ENCODE results near the gene SYT7. TPM values are rescaled to one million over a fixed set of nuclear protein-coding genes. Genes with fewer than 3 reads are reported as not detected.

Gene SYT7
- total RNA-seq, 1 donor from 2014 or later = 10.3 TPM

DNA sequence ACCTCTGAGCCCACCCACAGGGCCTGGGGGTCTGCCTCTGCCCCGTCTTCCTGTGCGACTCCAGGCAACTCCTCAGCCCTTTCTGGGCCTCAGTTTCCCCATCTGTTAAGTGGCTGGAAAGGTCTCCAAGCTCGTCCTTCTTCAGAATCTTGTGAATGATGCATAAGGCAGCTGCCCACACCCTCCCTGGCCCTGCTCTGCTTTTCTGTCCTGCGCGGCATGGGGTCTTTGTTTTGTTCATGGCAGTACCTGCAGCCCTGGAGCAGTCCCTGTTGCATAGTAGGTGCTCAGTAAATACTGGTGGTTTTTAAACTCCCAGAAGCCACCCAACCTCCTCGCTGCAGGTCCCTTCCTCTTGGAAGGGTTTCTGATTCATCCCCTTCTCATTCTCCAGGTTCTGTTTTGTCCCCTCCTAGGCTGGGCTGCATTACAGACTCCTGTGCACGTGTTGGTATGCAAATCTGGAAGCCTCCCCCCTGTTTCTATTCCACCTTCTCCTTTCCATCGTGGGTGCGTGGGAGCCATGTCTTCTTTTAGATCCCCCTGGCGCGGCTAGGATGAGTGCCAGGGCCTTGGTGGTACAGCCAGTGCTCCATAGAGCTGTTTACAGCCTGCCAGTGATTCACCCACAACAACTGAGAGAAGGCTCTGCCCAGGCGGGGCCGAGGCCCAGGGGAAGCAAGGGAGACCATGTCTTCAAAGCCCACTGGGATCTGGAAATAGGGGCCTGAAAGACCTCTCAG lies 19.3 kb upstream of the SYT7 start:
- Mint-ChIP-seq H3K36me3 (ENCODE audit: insufficient read depth) (no peaks in the 10 kb centered on the region), H3K9me3 (ENCODE audit: low read depth) (no peaks in the 10 kb centered on the region), H3K27me3 (peaks cover 32% of the 10 kb centered on the region), H3K4me1 (ENCODE audit: low read depth) (peaks cover 8% of the 10 kb centered on the region), H3K27ac (no peak overlapping the region), H3K4me3 (ENCODE audit: low read depth) (no peak overlapping the region)
- TF ChIP-seq, protein P1, sequence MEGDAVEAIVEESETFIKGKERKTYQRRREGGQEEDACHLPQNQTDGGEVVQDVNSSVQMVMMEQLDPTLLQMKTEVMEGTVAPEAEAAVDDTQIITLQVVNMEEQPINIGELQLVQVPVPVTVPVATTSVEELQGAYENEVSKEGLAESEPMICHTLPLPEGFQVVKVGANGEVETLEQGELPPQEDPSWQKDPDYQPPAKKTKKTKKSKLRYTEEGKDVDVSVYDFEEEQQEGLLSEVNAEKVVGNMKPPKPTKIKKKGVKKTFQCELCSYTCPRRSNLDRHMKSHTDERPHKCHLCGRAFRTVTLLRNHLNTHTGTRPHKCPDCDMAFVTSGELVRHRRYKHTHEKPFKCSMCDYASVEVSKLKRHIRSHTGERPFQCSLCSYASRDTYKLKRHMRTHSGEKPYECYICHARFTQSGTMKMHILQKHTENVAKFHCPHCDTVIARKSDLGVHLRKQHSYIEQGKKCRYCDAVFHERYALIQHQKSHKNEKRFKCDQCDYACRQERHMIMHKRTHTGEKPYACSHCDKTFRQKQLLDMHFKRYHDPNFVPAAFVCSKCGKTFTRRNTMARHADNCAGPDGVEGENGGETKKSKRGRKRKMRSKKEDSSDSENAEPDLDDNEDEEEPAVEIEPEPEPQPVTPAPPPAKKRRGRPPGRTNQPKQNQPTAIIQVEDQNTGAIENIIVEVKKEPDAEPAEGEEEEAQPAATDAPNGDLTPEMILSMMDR (IDR thresholded peaks at IDR 0.05; ENCODE audit: unreplicated experiment) = no peak
- DNase-seq (ENCODE audit: low spot score, unreplicated experiment) = no peak

DNA sequence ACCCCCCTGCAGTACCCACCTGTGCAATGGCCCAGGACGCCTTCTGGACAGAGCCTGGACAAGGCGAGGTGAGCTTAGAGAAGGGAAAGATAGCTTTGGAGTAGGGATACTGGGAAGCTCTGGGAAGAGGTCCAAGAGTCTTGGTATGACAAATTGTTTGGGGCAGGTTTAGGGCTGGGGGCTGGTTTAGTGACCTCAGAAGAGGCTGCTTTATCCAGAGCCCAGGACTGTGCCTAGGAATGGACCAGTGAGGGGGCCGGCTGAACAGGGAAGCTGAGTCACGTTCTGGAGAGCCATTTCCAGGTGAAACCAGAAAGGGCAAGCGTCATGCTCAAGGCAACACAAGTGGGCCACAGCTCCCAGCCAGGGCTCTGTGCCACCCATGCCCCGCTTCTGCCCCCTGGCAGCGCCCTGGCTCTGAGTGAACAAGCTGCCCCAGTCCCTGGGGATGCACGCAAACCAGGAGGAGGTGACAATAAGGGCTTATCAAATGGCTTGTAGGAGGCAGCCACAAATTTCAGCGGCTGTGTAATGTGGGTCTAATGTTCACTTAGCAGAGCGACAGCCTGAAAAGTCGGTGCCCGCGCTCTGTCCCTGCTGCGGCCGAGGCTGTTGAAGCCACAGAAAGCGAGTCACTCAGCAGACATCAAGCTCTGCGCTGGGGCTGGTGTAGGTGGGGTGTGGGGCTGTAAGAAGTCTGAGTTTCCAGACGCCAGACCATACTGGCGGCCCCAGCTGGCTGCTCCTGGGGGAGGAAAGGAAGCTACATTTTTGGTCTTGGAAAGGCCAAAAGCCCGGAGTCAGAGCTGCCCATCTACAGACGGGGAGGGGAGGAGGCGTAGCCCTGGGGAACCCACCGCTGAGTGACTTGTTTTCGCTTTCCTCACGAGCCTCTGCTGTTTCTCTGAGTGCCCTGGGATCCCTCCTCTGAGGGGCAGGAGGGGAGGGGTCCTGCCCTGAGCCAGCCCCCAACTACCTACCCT lies 18.3 kb upstream of the SYT7 start:
- Mint-ChIP-seq H3K27ac (no peak overlapping the region), H3K36me3 (ENCODE audit: insufficient read depth) (no peaks in the 10 kb centered on the region), H3K4me3 (ENCODE audit: low read depth) (no peak overlapping the region), H3K9me3 (ENCODE audit: low read depth) (no peaks in the 10 kb centered on the region), H3K4me1 (ENCODE audit: low read depth) (peaks cover 8% of the 10 kb centered on the region), H3K27me3 (peaks cover 37% of the 10 kb centered on the region)
- TF ChIP-seq, protein P1 (IDR thresholded peaks at IDR 0.05; ENCODE audit: unreplicated experiment) = no peak
- DNase-seq (ENCODE audit: low spot score, unreplicated experiment) = no peak

DNA sequence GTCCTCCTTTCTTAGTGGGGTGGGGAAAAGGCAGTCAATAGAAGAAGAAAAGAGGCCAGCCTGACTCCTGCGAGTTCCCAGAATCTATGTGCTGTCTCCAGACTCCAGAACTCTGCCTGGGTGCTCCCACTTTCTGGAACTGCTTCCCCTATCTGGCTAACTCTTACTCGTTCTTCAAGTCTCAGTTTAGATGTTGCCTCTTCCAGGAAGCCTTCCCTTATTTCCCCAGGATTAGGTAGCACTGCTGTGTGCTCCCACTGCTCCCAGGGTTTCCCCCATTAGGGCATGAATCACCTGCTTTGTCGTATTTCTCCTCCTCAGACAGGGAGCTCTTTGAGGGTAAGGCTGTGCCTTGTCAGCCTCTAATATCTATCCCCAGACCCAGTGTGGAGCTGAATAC lies 17.5 kb upstream of the SYT7 start:
- Mint-ChIP-seq H3K36me3 (ENCODE audit: insufficient read depth) (no peaks in the 10 kb centered on the region), H3K9me3 (ENCODE audit: low read depth) (no peaks in the 10 kb centered on the region), H3K27ac (no peak overlapping the region), H3K4me1 (ENCODE audit: low read depth) (peaks cover 9% of the 10 kb centered on the region), H3K27me3 (peaks cover 41% of the 10 kb centered on the region), H3K4me3 (ENCODE audit: low read depth) (no peak overlapping the region)
- DNase-seq (ENCODE audit: low spot score, unreplicated experiment) = no peak
- TF ChIP-seq, protein P1 (IDR thresholded peaks at IDR 0.05; ENCODE audit: unreplicated experiment) = no peak

DNA sequence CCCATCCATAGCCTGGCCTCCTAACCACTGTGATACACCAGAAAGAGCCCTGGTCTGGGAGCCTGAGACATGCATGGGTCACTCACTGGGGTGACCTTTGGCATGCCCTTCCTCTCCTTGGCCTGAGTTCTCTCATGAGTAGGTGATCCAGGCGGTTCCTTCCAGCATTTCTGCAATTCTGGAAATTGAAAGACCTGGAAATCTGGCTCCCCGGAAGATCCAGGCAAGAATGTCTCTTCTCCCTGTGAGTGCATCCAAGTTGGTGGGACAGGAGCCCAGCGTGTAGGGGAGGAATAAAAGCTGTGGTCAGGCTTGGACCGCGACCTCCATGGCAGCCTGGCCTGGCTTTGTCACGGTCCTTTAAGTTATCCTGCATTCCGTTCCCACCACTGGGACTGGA lies 16.1 kb upstream of the SYT7 start:
- TF ChIP-seq, protein P1 (IDR thresholded peaks at IDR 0.05; ENCODE audit: unreplicated experiment) = no peak
- no peaks in the 10 kb centered on the region for H3K9me3 Mint-ChIP-seq (ENCODE audit: low read depth)
- H3K36me3 Mint-ChIP-seq (ENCODE audit: insufficient read depth) = no peaks in the 10 kb centered on the region
- no peak for DNase-seq (ENCODE audit: low spot score, unreplicated experiment)
- peaks cover 11% of the 10 kb centered on the region for H3K4me1 Mint-ChIP-seq (ENCODE audit: low read depth)
- no peak overlapping the region for H3K4me3 Mint-ChIP-seq (ENCODE audit: low read depth)
- no peak overlapping the region for H3K27ac Mint-ChIP-seq
- H3K27me3 Mint-ChIP-seq = peaks cover 50% of the 10 kb centered on the region

DNA sequence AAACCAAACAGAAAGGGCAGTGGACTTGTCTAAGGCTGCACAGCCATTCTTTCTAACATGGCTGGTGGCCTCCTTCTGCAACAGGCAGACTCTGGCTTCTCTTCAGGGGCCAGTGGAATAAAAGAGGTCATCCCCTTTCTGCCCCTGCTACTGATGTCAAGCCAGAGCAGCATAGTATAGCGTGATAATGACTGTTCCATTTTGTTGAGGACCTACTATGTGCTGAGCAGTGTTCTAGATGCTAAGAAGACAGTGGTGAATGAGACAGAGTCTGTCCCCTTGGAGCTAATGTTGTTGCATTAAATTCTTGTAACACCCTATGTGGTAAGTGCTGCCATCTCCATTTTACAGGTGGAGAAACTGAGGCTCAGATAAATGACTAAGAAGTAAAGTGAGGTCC lies 15.7 kb upstream of the SYT7 start:
- H3K4me3 Mint-ChIP-seq (ENCODE audit: low read depth) = no peak overlapping the region
- DNase-seq (ENCODE audit: low spot score, unreplicated experiment) = no peak
- H3K36me3 Mint-ChIP-seq (ENCODE audit: insufficient read depth) = no peaks in the 10 kb centered on the region
- TF ChIP-seq, protein P1 (IDR thresholded peaks at IDR 0.05; ENCODE audit: unreplicated experiment) = no peak
- H3K27me3 Mint-ChIP-seq = peaks cover 55% of the 10 kb centered on the region
- peaks cover 8% of the 10 kb centered on the region for H3K4me1 Mint-ChIP-seq (ENCODE audit: low read depth)
- no peaks in the 10 kb centered on the region for H3K9me3 Mint-ChIP-seq (ENCODE audit: low read depth)
- H3K27ac Mint-ChIP-seq = no peak overlapping the region
